Fibroblast of lung (primary cell): ENCODE measurements around the gene NBPF4.

ENCODE experiments used
- CTCF ChIP-seq, 2 donors: IDR thresholded peaks in 1 of 2; conservative IDR thresholded peaks in 1 of 2; 1 replicate in 1 of 2; 2 replicates in 1 of 2; pipeline ENCODE4 v1.5.1; 2011 to 2012; ENCODE audit warnings: low read length in 2 of 2, control low read depth in 1 of 2, inconsistent platforms in 1 of 2, low read depth in 1 of 2, mild to moderate bottlenecking in 1 of 2
- EZH2 ChIP-seq: IDR thresholded peaks from 2 replicates; pipeline ENCODE4 v1.5.1; 2012; ENCODE audit warnings: low read length, control low read depth, mild to moderate bottlenecking; ENCODE audit errors: missing control alignments

- TF ChIP-seq CTCF (conservative IDR thresholded peaks at IDR 0.05 in 1 of 2, IDR thresholded peaks at IDR 0.05 in 1 of 2; ENCODE audit: low read depth in 1 of 2, low read length in 2 of 2) (no peak), EZH2 (no peak)
These were observed 60.7 kb downstream of the NBPF4 start for GRCh38 chr1:108182959-108183700.
